Measurements from ENCODE around the gene OR14J1. TPM values are rescaled to one million over a fixed set of nuclear protein-coding genes. Genes with fewer than 3 reads are reported as not detected.
"Not testable (repeated sequence)": the region's sequence is repeated elsewhere in the genome, so short reads cannot be mapped to it uniquely, and the experiment has no call there.

The OR14J1 gene
- total RNA-seq, 2 experiments from 2014 or later: not detected

DNA sequence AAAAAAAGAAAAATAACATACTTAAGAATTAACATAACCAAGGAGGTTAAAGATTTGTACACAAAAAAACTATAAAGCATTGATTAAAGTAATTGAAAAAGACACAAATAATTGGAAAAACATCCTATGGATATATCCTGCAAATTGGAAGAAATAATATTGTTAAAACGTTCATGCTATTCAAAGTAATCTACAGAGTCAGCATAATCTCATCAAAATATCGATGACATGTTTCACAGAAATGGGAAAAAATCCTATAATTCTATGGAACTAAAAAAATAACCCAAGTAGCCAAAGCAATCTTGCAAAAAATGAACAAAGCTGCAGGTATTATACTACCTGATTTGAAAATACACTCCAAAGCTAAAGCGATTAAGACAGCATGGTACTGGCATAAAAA lies 43.9 kb downstream of the OR14J1 start:
- H3K4me3 Mint-ChIP-seq: no peak overlapping the region
- peaks cover 12% of the 10 kb centered on the region for H3K27me3 Mint-ChIP-seq (ENCODE audit: low read depth)
- H3K36me3 Mint-ChIP-seq (ENCODE audit: low read depth): no peaks in the 10 kb centered on the region
- POLR2A ChIA-PET: no interaction called here
- DNase-seq (no peak), ATAC-seq (no peak)
- H3K4me1 Mint-ChIP-seq (ENCODE audit: low read depth): no peaks in the 10 kb centered on the region
- no peak overlapping the region for H3K27ac Mint-ChIP-seq
- CTCF ChIA-PET: no interaction called here
- no peaks in the 10 kb centered on the region for H3K9me3 Mint-ChIP-seq (ENCODE audit: insufficient read depth)

DNA sequence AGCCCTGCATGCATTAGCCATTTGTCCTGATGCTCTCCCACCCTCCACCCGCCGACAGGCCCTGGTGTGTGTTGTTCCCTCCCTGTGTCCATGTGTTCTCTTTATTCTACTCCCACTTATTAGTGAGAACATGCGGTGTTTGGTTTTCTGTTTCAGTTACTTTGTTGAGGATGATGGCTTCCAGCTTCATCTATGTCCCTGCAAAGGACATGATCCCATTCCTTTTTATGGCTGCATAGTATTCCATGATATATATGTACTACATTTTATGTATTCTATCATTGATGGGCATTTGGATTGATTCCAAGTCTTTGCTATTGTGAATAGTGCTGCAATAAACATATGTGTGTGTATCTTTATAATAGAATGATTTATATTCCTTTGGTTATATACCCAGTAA lies 47.8 kb downstream of the OR14J1 start:
- H3K36me3 Mint-ChIP-seq (ENCODE audit: low read depth); CTCF ChIA-PET; ATAC-seq; DNase-seq; H3K27ac Mint-ChIP-seq; H3K4me1 Mint-ChIP-seq (ENCODE audit: low read depth); H3K4me3 Mint-ChIP-seq; H3K9me3 Mint-ChIP-seq (ENCODE audit: insufficient read depth): not testable (repeated sequence)
- peaks cover 14% of the 10 kb centered on the region for H3K27me3 Mint-ChIP-seq (ENCODE audit: low read depth)
- POLR2A ChIA-PET: interaction anchor here (0.5 kb wide), 1 partner anchor 123 kb away, joined by 3 read pairs; no protein-coding TSS in a partner anchor

DNA sequence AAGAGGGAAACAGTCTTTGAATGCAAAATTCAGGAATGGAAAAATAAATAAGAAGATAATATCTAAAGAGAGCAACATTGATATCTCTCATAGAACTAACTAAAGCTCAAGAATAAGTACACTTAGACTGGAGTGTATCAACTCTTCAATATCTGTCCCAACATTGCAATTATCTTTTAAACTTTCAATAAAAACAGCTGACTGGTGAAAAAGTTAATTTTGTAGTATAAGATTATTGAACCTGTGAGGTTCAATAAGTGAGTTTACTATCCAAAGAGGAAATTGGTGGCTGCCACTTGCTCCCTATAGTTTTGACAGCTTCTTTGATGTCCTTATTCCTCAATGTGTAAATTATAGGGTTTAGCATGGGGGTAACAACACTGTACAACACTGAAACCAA lies 53.5 kb downstream of the OR14J1 start:
- DNase-seq (no peak), ATAC-seq (no peak)
- no peaks in the 10 kb centered on the region for H3K36me3 Mint-ChIP-seq (ENCODE audit: low read depth)
- H3K4me3 Mint-ChIP-seq: no peak overlapping the region
- H3K27ac Mint-ChIP-seq: no peak overlapping the region
- ChIA-PET CTCF (no interaction called here), POLR2A (no interaction called here)
- H3K9me3 Mint-ChIP-seq (ENCODE audit: insufficient read depth): no peaks in the 10 kb centered on the region
- H3K4me1 Mint-ChIP-seq (ENCODE audit: low read depth): no peaks in the 10 kb centered on the region
- H3K27me3 Mint-ChIP-seq (ENCODE audit: low read depth): peaks cover 17% of the 10 kb centered on the region

DNA sequence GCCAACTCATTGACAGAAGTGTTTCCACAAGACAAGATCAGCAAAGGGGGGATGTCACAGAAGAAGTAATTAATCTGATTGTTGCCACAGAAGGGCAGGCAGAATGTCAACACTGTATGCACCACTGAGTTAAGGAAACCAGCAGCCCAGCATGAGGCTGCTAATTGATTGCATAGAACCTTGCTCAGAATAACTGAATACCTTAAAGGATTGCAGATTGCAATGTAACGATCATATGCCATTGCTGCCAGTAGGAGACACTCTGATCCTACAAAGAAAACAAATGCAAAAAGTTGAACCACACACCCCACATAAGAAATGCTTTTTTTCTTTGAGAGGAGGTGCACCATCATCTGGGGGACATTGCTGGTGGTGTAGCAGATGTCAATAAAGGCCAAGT lies 54.1 kb downstream of the OR14J1 start:
- no peak for DNase-seq
- Mint-ChIP-seq H3K4me3 (no peak overlapping the region), H3K36me3 (ENCODE audit: low read depth) (no peaks in the 10 kb centered on the region), H3K4me1 (ENCODE audit: low read depth) (no peaks in the 10 kb centered on the region), H3K9me3 (ENCODE audit: insufficient read depth) (no peaks in the 10 kb centered on the region), H3K27me3 (ENCODE audit: low read depth) (peaks cover 15% of the 10 kb centered on the region), H3K27ac (no peak overlapping the region)
- POLR2A ChIA-PET: no interaction called here
- CTCF ChIA-PET: no interaction called here
- ATAC-seq: no peak

Other genes with a start within 250 kb of the OR14J1 start
- not detected for gene OR2B3, start 214.4 kb upstream of the OR14J1 start, total RNA-seq
- gene OR2J1, start 202.2 kb upstream of the OR14J1 start, total RNA-seq: not detected
- gene OR2J3, start 193.6 kb upstream of the OR14J1 start, total RNA-seq: not detected
- not detected for gene OR2J2, start 130.8 kb upstream of the OR14J1 start, total RNA-seq
- gene OR5V1, start 67.2 kb downstream of the OR14J1 start, total RNA-seq: not detected
- not detected for gene OR12D3, start 73.6 kb downstream of the OR14J1 start, total RNA-seq
- gene OR12D2, start 93.9 kb downstream of the OR14J1 start, total RNA-seq: not detected
- gene OR12D1, start 113.2 kb downstream of the OR14J1 start, total RNA-seq: not detected
- gene OR10C1, start 137.6 kb downstream of the OR14J1 start, total RNA-seq: not detected
- gene OR11A1, start 155.4 kb downstream of the OR14J1 start, total RNA-seq: not detected
- gene OR2H1, start 155.5 kb downstream of the OR14J1 start, total RNA-seq: not detected
- gene MAS1L, start 186.3 kb downstream of the OR14J1 start, total RNA-seq: not detected

Data from activated CD8-positive, alpha-beta T cell treated with anti-CD3 and anti-CD28 coated beads, Interleukin-2, amount 10 ng/mL, durations not matched to agents 7 days and 5 days (primary cell).